Left ventricle myocardium inferior (tissue), 1 donor: ENCODE results near the gene C2orf49. TPM values are rescaled to one million over a fixed set of nuclear protein-coding genes. Genes with fewer than 3 reads are reported as not detected.

Experiments used
- DNase-seq: peaks from one replicate; pipeline ENCODE4 v3.0.0-alpha.2; 2020
- H3K27ac ChIP-seq: fragments of 200-600 bp; replicated peaks from 2 replicates; pipeline ENCODE4 v1.8.0; 2021
- H3K27me3 ChIP-seq: fragments of 200-600 bp; 2 replicates; pipeline ENCODE4 v1.8.0; 2021; ENCODE audit warnings: low read depth
- H3K36me3 ChIP-seq: fragments of 200-600 bp; 2 replicates; pipeline ENCODE4 v1.8.0; 2021
- H3K4me1 ChIP-seq: fragments of 200-600 bp; 2 replicates; pipeline ENCODE4 v1.8.0; 2021
- H3K4me3 ChIP-seq: fragments of 200-600 bp; 2 replicates; pipeline ENCODE4 v1.8.0; 2021; ENCODE audit warnings: mild to moderate bottlenecking, moderate library complexity
- H3K9me3 ChIP-seq: fragments of 200-600 bp; replicated peaks from 2 replicates; pipeline ENCODE4 v1.8.0; 2021
- intact Hi-C: fragments of 100-400 bp; cut with micrococcal nuclease; formaldehyde crosslinking; loops from one replicate; pipeline ENCODE4 v1.11.0; 2022
- long read RNA-seq: library from polyadenylated mRNA; unstranded; transcript quantifications from one replicate; pipeline ENCODE4 v2.0.0, GENCODE V29; 2021
- total RNA-seq: library from RNA; stranded (reverse); fragmentation: NEBNext Ultra II Directional; extraction: Animal tissue kit (Norgen Biotek cat#: 25700); gene quantifications from one replicate; pipeline ENCODE4 v1.2.1, GENCODE V29; 2021
- TF ChIP-seq, protein P1 (sequence below): fragments of 200-600 bp; IDR thresholded peaks from 2 replicates; pipeline ENCODE4 v1.8.0; 2021; ENCODE audit warnings: antibody characterized with exemption, mild to moderate bottlenecking, borderline replicate concordance
- donor health status: DM: no; HTN: yes; CAD: no; lungs with severe emphysema.

Gene C2orf49
- total RNA-seq = 22.7 TPM
- long read RNA-seq, full-length matches to known transcripts = 36 of 41 reads
- long read RNA-seq, partial matches to known transcripts = 0 of 41 reads
- long read RNA-seq, other reads (novel, unspliced or antisense) = 5 of 41 reads

DNA sequence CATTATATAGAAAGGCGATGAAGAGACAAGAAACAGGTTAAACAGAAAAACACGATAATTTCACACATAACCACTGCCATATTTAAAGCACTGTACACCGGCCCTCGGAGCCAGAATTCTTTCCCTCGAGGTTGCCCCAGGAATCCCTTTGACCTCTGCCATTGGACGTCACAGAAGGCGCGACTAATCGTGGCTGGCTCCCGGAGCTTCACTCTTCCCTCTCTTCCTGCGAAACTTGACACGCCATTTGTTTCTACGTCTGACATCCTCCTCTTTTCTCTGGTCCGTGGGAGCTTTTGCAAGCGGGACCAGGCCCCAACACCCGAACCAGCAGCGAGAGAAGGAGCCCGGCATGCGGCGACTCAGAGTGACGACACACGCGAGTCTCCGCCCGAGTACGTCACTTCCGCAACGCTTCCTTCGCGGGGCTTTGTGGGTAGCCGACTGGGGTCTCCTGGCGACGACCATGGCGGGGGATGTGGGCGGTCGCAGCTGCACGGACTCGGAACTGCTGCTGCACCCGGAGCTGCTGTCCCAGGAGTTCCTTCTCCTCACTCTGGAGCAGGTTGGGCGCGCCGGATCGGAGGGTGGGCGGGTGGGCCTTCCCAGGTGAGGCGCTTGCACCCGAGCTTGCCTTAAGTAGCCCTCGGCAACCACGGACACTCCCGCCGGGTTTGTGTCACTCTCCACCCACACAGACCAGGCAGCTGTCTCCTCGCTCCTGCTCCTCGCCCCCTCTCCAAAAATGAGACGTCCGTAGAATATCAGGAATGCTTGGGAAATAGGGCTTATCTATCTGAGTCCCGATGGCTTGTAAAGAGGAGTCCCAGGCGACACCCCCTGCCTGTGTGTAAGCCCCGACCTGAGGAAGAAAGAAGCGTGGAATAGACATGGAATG lies at the start of gene C2orf49:
Gene C2orf49 (plus strand): TSS at position 419 of the 898 bp plus-strand sequence. CDS start 48 bp downstream, at position 467.
- H3K9me3 ChIP-seq = no peaks in the 10 kb centered on the region
- intact Hi-C loops = no loop called here
- H3K36me3 ChIP-seq = peaks cover 27% of the 10 kb centered on the region
- TF ChIP-seq, protein P1, sequence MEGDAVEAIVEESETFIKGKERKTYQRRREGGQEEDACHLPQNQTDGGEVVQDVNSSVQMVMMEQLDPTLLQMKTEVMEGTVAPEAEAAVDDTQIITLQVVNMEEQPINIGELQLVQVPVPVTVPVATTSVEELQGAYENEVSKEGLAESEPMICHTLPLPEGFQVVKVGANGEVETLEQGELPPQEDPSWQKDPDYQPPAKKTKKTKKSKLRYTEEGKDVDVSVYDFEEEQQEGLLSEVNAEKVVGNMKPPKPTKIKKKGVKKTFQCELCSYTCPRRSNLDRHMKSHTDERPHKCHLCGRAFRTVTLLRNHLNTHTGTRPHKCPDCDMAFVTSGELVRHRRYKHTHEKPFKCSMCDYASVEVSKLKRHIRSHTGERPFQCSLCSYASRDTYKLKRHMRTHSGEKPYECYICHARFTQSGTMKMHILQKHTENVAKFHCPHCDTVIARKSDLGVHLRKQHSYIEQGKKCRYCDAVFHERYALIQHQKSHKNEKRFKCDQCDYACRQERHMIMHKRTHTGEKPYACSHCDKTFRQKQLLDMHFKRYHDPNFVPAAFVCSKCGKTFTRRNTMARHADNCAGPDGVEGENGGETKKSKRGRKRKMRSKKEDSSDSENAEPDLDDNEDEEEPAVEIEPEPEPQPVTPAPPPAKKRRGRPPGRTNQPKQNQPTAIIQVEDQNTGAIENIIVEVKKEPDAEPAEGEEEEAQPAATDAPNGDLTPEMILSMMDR = no peak
- peak within 1 kb of the TSS; percentile 96 for H3K27ac ChIP-seq
- no peaks in the 10 kb centered on the region for H3K27me3 ChIP-seq
- H3K4me1 ChIP-seq = peaks cover 38% of the 10 kb centered on the region
- peak within 1 kb of the TSS; percentile 89 for H3K4me3 ChIP-seq
- DNase-seq = peak; percentile 87

DNA sequence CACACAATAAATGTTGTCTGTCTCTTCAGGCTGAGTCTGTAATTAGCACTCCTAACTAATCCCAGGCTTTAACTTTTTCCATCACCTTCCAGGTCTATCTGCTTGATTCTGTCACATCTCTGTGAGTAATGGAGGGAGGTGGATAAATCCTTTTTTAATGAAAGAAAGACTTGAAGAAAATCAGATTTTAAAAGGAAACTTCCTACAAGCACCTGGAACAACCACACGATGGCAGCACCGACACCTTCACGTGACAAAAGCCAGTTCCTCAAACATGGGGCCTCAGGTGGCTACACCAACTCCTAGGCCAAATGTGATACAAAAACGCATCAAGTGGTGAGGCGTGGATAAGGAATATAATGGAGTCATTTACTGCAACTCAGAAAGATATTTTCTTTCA lies 49.6 kb upstream of the C2orf49 start:
- TF ChIP-seq, protein P1 = peak; percentile 49
- Histone ChIP-seq H3K27me3 (no peaks in the 10 kb centered on the region), H3K36me3 (peaks cover 66% of the 10 kb centered on the region), H3K27ac (no peak overlapping the region), H3K9me3 (no peaks in the 10 kb centered on the region), H3K4me1 (no peaks in the 10 kb centered on the region), H3K4me3 (no peak overlapping the region)
- intact Hi-C loops = no loop called here
- DNase-seq = no peak

DNA sequence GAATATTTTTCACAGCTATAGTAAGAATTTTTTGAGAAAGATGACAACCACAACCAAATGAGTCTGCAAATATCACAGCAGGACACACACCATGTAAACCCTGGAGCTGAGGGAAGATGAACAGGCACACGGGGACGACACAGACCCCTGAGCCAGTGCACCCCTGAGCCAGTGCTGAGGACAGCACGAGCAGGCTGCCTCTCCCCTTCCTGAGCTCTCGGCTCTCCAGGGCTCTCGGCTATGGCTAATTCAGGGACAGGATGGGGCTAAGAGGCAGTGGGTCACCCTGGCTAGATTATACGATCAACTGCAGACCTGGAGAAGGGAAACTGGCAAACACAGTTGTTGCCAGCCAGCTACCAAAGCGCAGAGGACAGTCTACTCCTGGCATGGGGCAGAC lies 49.2 kb upstream of the C2orf49 start:
- intact Hi-C loops = no loop called here
- DNase-seq = no peak
- TF ChIP-seq, protein P1 = no peak
- no peak overlapping the region for H3K27ac ChIP-seq
- H3K36me3 ChIP-seq = peaks cover 63% of the 10 kb centered on the region
- H3K27me3 ChIP-seq = no peaks in the 10 kb centered on the region
- H3K4me1 ChIP-seq = no peaks in the 10 kb centered on the region
- no peak overlapping the region for H3K4me3 ChIP-seq
- no peaks in the 10 kb centered on the region for H3K9me3 ChIP-seq

DNA sequence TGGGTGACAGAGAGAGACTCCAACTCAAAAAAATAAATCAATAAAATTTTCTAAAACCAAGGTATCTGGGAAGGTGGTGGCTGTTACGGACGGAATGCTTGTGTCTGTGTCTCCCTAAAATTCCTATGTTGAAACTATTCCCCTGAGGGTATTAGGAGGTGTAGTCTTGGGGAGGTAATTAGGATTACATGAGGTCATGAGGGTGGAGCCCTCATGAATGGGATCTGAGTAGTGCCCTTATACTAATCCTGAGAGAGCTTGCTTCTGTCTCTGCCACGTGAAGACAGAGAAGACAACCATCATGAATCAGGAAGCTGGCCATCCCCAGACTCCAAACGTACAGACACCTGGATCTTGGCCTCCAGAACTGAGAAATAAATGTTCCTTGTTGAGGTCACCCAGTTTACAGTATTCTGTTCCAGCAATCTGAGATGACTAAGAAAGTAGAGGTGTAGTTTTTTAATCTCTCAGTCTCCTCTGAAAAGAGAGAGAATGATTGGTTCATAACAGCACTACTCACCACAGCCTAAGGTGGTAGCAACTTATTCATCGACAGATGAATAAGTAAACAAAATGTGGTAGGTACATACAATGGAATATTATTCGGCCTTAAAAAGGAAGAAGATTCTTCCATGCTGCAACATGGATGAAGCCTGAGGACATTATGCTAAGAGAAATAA lies 46.2 kb upstream of the C2orf49 start:
- TF ChIP-seq, protein P1 = no peak
- intact Hi-C loops = no loop called here
- H3K27me3 ChIP-seq = no peaks in the 10 kb centered on the region
- no peak overlapping the region for H3K27ac ChIP-seq
- no peak for DNase-seq
- H3K4me1 ChIP-seq = peaks cover 12% of the 10 kb centered on the region
- no peaks in the 10 kb centered on the region for H3K9me3 ChIP-seq
- H3K4me3 ChIP-seq = no peak overlapping the region
- H3K36me3 ChIP-seq = peaks cover 50% of the 10 kb centered on the region

DNA sequence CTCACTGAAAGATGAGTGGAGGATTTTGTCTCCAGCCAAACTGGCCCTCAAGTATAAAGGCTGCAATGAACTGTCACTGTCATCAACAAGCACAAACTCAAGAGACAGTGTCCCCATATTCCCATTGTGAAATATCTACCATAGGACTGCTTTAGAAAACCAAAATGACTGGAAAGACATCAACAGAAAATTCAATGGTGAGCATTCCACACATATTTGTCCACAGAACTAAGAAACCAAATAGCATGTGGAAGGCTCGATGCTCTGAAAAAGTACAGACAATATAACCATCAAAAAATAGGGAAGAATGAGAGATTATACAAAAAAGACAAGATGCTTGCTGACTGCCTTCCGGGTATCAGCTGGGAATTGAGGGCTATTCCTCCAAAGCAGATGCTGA lies 45.4 kb upstream of the C2orf49 start:
- H3K9me3 ChIP-seq = no peaks in the 10 kb centered on the region
- no peak overlapping the region for H3K4me3 ChIP-seq
- peaks cover 46% of the 10 kb centered on the region for H3K36me3 ChIP-seq
- no peak for DNase-seq
- H3K4me1 ChIP-seq = peaks cover 15% of the 10 kb centered on the region
- TF ChIP-seq, protein P1 = no peak
- H3K27ac ChIP-seq = no peak overlapping the region
- intact Hi-C loops = no loop called here
- H3K27me3 ChIP-seq = no peaks in the 10 kb centered on the region
